Astrocyte of the spinal cord (primary cell): ENCODE results near the gene LPP.

Experiments used
- DNase-seq: peaks from one replicate; pipeline ENCODE4 v3.0.0; 2011; ENCODE audit warnings: low read depth, low spot score
- H3K4me3 ChIP-seq: 2 replicates; pipeline ENCODE4 v1.5.1; 2011; ENCODE audit warnings: low read depth, mild to moderate bottlenecking, low read length, moderate library complexity
- CTCF ChIP-seq: IDR thresholded peaks from 2 replicates; pipeline ENCODE4 v1.5.1; 2012; ENCODE audit warnings: low read depth, mild to moderate bottlenecking, low read length, inconsistent platforms
- in situ Hi-C: cut with HindIII; loops from 2 replicates; pipeline ENCODE4 v1.10.0; 2017; ENCODE audit warnings: low sequenced_read_pairs

The LPP gene

DNA sequence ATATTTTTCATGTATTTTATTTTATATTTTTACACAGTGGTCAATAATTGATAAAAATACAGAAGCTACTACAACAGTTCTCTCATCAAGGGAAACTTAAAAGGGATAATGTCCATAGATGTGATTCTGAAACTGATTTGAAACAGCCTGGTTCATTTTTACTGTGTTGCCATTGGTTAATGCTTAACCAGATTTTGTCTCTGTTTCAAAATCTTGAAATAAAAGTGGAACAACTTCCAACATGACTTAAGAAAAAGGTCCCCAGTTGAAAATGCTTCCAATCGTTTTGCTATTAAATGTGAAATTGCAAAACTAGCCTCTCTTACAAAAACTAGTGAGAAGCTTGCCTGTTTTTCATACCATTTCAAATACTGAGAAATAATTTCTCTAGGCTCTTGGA is 240.7 kb downstream of the LPP start:
- H3K4me3 ChIP-seq, result no peak overlapping the region
- no peak for TF ChIP-seq CTCF
- in situ Hi-C loops, result no loop called here
- no peak for DNase-seq

DNA sequence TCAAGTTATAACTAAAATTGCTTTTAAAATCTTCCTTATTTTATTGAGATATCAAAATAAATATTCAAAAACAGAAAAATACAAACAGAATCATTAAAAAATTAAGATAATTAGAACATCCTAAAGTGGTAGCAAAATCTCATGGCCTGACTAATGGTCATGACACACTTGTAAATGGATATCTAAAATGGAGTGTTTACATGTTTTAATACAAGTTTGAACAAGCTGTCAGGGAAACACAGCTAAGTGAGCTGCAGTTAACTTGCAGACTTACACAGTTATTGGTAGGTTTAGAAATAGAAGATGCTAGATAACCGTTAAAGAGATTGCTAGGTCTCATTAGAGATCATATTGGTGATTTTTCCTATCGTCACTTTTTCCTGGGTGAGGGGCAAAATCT is 242.3 kb downstream of the LPP start:
- no peak for DNase-seq
- TF ChIP-seq CTCF, result no peak
- no peak overlapping the region for H3K4me3 ChIP-seq
- in situ Hi-C loops, result no loop called here

GRCh38 chr3:188396900-188397299 is 242.9 kb downstream of the LPP start:
- no peak for DNase-seq
- in situ Hi-C loops, result no loop called here
- no peak overlapping the region for H3K4me3 ChIP-seq
- no peak for TF ChIP-seq CTCF

- H3K4me3 ChIP-seq, result no peak overlapping the region
- no peak for DNase-seq
- TF ChIP-seq CTCF, result no peak
- in situ Hi-C loops, result no loop called here
Measured at GRCh38 chr3:188397766-188398705, 244.1 kb downstream of the LPP start.

GRCh38 chr3:188400494-188401243 is 246.7 kb downstream of the LPP start:
- TF ChIP-seq CTCF, result no peak
- in situ Hi-C loops, result no loop called here
- DNase-seq, result no peak
- no peak overlapping the region for H3K4me3 ChIP-seq

DNA sequence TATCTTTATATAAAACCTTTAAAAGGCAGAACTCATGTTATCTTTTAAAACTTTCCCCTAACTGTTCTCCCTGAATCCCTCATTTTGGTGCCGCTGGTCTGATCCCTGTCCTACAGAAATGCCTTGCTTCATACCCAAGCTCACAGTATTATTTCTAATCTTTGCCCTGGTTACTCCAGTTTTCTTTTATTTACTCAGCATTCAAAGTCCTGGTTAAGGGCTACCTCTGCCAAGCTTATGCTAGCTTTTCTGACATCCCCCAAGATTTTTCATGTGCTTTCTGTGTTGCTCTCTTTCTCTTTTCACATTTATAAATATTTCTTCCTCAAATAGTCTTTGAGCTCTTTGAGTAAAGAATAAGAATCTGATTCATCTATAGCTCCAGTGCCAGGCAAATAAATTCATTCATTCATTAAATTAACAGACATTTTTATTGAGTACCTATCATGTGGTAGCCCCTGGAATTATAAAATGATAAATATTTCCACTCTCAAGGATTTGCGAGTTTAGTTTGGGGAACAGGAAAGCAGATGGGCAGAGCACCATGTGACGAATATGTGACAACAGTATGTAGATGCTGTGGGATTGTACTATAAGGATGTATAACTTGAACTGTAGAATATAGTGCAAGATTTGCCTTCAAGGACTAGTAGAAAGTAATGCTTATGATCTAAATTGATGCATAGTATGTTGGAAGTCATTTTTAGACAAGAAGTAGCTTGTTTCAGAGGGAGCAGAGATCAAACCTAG is 247.5 kb downstream of the LPP start:
- in situ Hi-C loops, result no loop called here
- H3K4me3 ChIP-seq, result no peak overlapping the region
- no peak for DNase-seq
- TF ChIP-seq CTCF, result no peak
